ENCODE results near the gene FAM118A.
"Not testable (repeated sequence)": the region's sequence is repeated elsewhere in the genome, so short reads cannot be mapped to it uniquely, and the experiment has no call there.

The FAM118A gene

DNA sequence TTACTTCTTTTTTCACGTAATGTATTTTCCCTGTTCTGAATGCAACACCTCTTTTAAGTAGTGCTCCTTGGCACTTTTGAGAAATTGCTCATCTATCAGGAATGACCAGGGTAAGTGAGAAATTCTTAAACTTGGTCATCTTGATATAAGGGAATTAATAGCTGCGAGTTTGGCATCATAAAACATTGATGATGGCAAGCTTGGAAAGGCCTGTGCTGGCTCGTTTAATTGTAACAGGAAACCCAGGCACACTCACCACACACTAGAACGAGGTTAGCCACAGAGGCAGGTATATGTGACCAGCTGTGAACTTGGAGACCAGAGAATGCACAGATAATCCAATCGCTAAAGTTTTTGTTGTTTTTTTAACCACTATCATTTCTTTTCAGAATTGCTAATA lies 24.3 kb downstream of the FAM118A start:
- no peak for DNase-seq

- DNase-seq = no peak
Measured at GRCh38 chr22:45334528-45334927, 24.8 kb downstream of the FAM118A start.

DNA sequence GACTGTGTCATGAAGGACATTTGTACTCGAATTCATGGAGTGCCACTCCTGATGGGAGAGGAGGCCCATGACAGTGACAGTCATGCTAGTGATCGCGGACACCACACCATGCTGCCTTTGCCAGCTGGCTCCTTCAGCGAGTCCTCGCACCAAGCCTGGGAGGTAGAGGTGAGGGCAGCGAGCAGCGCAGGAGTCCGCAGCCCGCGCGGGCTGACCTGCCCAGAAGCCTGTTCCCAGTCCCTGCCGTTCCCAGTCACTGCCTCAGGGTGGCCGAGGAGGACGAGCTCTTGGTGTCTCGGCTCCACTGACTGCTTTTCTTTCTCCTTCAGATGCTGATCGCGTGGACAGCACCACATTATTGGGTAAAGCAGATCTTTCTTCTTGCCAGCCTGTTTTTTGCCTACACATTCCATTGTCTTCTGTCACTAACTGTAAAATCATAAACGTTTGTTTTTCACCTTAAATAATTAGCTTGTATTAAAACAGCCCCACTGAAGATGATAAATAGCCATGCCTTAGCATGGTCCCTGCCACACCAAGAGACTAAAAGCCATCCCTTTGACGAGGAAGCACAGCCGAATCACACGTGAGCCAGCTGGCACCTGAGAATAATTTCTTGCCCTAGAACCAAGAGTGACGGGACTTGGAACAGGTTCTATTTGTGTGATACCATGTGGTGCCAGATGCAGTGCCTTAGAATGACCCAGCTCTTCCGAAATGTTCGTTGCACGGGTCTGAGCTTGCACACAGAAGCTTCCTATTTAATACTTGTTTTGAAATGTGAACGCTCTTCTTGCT lies 25.5 kb downstream of the FAM118A start:
- DNase-seq = no peak

DNA sequence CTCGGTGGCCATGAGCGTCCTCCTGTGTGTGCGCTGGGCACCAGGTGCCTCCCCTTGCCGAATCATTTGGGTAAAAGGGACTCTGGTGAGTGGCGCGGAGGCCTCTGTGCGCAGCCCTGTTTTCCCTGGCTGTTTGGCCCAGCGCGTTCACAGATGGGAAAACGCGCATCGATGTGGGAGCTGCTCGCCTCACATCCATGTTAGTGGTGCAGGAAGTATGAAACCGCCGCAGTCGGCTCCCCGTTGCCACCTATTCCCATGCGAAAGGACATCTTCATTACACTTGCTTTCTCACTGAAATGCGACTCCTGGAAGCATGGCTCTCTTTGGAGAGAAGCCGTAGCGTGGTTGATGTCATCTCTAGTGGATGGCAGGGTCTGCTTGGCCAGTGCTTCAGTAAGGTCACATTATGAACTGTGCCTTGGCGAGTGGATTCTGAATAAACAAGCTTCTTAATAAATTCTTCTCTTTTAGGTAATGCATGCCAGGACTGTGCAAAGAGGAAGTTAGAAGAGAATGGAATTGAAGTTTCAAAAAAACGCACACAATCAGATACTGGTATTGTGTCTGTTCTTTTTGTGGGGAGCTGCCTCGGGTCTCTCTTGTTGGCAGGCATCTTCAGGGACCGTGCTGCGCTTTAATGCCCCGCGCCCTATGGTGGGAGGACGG lies 26.3 kb downstream of the FAM118A start:
- DNase-seq = no peak

DNA sequence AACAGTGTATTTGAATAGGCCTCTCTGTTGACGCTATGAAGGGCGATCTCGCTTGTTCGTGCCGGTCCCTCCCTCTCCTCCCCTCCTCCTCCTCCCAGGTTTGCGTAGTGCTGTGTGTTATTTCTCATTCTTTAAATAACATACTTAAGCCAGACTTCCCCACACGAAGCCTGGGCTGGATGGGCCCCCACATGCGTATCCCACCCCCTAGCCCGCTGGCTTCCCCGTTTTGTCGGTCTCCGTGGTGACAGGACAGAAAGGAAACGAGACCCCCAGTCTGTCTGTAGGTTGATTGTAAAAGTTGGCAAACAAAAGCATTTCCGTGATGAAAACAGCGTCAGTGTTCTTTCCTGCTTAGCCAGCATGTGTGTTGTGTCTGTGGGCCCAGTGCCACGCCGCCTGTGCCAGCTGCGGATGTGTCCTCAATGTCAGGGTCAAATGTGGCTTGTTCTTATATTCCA lies 27.3 kb downstream of the FAM118A start:
- DNase-seq = no peak

DNA sequence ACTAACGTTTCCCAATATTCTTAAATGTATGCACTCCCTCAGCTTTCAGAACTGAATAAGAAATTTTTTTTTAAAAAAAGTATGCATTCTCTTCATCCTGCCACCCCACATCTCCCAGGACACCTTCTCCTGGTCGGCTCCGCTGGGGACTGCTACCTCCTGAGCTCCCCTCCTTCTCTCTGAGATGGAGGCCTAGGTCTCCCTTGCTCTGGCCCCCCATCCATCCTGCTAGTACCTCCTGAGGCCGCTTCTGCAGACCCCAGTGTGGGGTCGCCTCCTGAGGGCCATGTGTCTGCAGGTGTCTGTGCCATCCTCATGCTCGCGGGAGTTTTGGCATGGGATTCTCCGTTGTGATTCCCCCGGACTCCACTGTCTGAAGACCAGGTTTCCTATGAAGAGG lies 27.8 kb downstream of the FAM118A start:
- no peak for DNase-seq

GRCh38 chr22:45338795-45339194 lies 29.1 kb downstream of the FAM118A start:
- DNase-seq = no peak

DNA sequence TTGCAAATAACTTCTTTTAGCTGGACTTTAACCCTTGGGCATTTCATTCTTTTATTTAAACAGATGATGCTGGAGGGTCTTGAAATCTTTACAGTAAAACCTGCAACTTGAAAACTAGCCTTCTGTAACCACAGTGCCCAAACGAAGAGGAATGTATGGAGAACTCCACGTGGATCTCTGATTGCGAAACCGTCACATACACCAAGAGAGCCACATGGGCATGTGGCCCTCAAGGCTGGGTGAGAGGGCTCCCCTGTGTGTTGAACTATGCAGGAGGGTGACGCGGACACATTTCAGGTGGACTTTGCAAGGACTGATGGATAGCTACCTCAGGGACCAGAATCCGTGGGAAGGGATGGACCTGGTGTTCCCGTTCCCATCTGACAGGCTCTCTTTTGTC lies 30.6 kb downstream of the FAM118A start:
- no peak for DNase-seq

DNA sequence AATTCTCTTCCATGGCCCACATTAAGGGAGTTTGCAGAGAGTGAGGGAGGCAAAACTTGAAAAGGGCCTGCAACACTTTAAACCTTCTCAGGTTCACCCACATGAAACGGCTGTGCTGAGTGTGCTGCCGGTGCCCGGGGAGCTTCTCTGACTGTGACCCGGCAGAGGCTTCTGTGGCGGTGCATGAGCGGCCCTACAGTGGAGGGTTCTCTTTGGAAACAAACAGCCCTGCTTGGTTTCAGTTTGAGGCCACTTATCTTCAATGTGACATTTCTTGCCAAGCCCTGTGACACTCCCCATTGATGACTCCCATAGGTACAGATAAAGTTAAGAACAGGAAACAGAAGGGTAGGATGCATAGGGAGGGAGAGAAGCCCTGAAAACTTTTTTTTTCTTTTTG lies 31.8 kb downstream of the FAM118A start:
- no peak for DNase-seq

GRCh38 chr22:45343143-45343542 lies 33.4 kb downstream of the FAM118A start:
- DNase-seq = no peak

DNA sequence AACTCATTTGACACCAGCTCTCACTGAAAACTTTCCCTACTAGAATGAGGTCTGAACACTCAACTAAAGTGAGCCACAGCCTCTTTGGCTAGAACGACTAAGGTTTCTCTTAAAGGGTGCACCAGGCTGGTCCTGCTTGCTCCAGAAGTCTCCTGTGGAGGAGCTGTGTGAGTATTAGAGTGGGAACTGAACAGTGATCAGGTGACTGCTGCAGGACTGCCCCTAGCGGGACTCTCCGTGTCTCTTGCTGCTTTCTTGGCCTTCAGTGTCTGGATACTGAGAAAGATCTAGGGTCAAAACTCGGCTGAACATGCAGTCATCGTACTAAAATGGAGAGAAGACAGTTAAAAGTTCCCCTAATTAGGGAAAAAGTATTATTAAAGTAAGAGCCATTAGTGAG lies 34.6 kb downstream of the FAM118A start:
- no peak for DNase-seq

- no peak for DNase-seq
Measured at GRCh38 chr22:45349916-45350315, 40.2 kb downstream of the FAM118A start.

GRCh38 chr22:45351956-45352355 lies 42.2 kb downstream of the FAM118A start:
- DNase-seq = no peak

DNA sequence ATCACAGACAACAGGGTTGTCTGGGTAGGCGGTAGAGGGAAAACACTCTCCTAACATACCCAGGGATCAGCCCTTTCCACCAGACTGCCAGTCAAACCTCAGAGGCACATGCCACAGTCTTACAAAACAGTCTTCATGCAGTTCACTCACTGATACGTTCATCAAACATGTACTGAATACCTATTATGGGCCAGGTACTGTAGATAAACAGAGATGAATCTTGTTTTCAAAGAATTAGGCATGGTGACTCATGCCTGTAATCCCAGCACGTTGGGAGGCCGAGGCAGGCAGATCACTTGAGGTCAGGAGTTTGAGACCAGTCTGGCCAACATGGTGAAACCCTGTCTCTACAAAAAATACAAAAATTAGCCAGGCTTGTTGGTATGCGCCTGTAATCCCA lies 43.0 kb downstream of the FAM118A start:
- DNase-seq = not testable (repeated sequence)

GRCh38 chr22:45353786-45354185 lies 44.1 kb downstream of the FAM118A start:
- DNase-seq = no peak

DNA sequence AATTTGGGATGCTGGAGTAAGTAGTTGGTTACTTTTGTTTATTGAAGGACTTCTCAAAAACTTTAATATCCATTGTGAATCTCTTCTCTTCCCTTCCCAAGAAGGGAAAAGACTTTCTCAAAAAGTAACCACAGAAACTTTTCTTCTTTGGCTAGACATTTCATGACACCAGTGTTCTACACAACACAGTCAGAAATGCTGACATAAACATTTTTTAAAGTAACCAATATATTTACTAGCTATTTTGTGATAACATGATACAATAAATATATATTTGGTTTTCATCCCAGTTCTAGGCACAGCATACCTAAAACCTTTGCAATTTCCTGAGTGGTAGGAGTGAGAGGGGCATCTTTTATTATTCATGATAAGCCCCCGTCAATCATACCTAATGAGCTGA lies 47.8 kb downstream of the FAM118A start:
- DNase-seq = no peak

DNA sequence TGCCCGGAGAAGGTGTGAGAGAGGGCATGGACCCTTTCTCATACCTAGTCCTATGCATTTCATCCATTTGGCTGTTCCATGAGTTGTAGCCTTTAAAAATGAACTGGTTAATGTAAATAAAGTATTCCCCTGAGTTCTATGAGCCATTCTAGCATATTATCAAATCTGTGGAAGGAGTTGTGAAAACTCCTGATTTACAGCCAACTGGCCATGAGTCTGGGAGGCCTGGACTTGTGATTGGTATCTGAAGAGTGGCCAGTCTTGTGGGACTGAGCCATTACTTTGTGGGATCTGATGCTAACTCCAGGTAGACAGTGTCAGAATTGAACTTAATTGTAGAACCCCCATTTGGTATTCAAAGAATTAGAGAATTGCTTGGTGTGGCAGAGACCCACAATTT lies 48.4 kb downstream of the FAM118A start:
- no peak for DNase-seq

DNA sequence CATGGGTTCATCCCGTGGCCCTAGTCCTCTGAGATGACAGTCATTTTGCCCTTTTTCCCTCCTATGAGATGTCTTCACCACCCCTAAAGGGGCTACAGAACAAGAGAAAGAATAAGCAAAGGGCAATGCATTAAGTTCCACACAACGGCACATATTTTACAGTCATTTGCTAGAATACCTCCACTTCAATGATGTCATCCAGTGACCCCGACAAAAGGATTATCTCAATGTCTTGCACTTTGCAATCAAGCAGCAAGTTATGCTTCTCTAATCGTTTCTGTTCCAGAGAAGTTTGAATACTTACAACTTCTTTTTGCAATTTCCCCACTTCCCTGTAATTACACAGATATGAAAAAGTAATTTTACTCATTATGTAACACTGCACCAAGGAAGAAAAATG lies 49.9 kb downstream of the FAM118A start:
- DNase-seq = no peak

DNA sequence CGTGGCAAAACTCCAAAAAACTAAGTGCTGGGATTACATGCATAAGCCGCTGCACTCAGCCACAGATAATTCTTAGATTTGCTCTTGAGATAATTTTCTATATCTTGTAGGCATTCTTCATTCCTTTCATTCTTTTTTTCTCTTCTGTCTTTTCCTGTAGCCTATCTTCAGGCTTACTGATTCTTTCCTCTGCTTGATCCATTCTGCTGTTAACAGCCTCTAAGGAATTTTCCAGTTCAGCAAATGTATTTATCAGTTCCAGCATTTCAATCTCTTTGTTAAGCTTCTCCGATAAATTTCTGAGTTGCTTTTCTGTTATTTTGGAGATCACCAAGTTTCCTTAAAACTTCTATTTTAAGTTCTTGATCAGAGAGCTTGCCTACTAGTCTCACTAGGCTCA lies 57.0 kb downstream of the FAM118A start:
- no peak for DNase-seq

DNA sequence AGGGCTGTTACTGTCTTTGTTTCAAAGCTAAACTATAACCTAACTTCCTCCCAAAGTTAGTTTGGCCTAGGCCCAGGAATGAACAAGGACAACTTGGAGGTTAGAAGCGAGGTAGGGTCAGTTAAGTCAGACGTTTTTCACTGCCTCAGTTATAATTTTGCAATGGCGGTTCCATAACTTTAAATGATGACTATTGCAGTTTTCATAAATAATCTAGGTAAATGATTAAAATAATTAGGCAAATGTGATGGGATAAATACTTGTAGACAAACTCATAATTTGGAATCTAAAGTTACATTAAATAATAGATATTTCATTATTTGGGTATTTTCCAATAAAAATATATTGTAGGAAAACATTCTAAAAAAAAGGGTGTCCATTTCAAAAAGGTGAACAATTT lies 63.9 kb downstream of the FAM118A start:
- DNase-seq = not testable (repeated sequence)

GRCh38 chr22:45376009-45376408 lies 66.3 kb downstream of the FAM118A start:
- no peak for DNase-seq

DNA sequence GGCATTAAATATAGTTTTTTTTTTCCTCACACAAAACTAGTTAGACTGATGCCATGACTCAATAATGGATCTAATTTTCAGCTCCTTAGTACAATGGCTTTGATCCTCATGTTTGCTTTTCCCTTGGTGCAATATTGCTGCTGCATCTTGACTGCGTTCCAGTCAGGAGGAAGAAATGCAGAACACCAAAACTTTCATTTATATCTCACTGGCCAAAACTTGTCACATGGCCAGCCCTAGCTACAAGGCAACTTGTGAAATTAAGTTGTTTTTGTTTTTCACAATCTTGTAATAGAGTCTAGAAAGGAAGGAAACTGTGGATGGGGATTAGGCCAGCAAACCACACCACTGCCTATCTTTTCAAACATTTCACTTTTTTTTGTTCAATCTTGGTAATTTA lies 67.0 kb downstream of the FAM118A start:
- DNase-seq = no peak

- no peak for DNase-seq
Measured at GRCh38 chr22:45381348-45381747, 71.6 kb downstream of the FAM118A start.

- no peak for DNase-seq
Measured at GRCh38 chr22:45389546-45389945, 79.8 kb downstream of the FAM118A start.

Measured in NCI-H510A (cell line).